Measurements from ENCODE around the gene SETD1A. TPM values are rescaled to one million over a fixed set of nuclear protein-coding genes. Genes with fewer than 3 reads are reported as not detected.

The SETD1A gene
- total RNA-seq, 1 donor from 2014 or later = 23.4 TPM

GRCh38 chr16:30984669-30985400, 27.3 kb downstream of the SETD1A start, which contains the start of gene HSD3B7:
Gene HSD3B7, plus strand, starts transcription at chr16:30985207. Its CDS starts 452 bp downstream, at chr16:30985659.
- Mint-ChIP-seq H3K4me1 (ENCODE audit: unreplicated experiment) (no peaks in the 10 kb centered on the region), H3K4me3 (ENCODE audit: unreplicated experiment) (no peak within 1 kb of the TSS), H3K27me3 (ENCODE audit: unreplicated experiment) (peaks cover 23% of the 10 kb centered on the region), H3K36me3 (ENCODE audit: low read depth, unreplicated experiment) (peaks cover 15% of the 10 kb centered on the region), H3K9me3 (ENCODE audit: unreplicated experiment) (no peaks in the 10 kb centered on the region), H3K27ac (ENCODE audit: unreplicated experiment) (no peak within 1 kb of the TSS)
- TF ChIP-seq CTCF (IDR thresholded peaks at IDR 0.05; ENCODE audit: unreplicated experiment) = peak; percentile 98
- DNase-seq (ENCODE audit: low spot score) = peak; percentile 97

GRCh38 chr16:30985401-30986128, 28.0 kb downstream of the SETD1A start:
- H3K27me3 Mint-ChIP-seq (ENCODE audit: unreplicated experiment) = peaks cover 19% of the 10 kb centered on the region
- no peaks in the 10 kb centered on the region for H3K4me1 Mint-ChIP-seq (ENCODE audit: unreplicated experiment)
- no peak overlapping the region for H3K4me3 Mint-ChIP-seq (ENCODE audit: unreplicated experiment)
- H3K36me3 Mint-ChIP-seq (ENCODE audit: low read depth, unreplicated experiment) = peaks cover 15% of the 10 kb centered on the region
- TF ChIP-seq CTCF (IDR thresholded peaks at IDR 0.05; ENCODE audit: unreplicated experiment) = no peak
- no peak overlapping the region for H3K27ac Mint-ChIP-seq (ENCODE audit: unreplicated experiment)
- H3K9me3 Mint-ChIP-seq (ENCODE audit: unreplicated experiment) = no peaks in the 10 kb centered on the region
- no peak for DNase-seq (ENCODE audit: low spot score)

- Mint-ChIP-seq H3K4me3 (ENCODE audit: unreplicated experiment) (no peak overlapping the region), H3K4me1 (ENCODE audit: unreplicated experiment) (no peaks in the 10 kb centered on the region), H3K9me3 (ENCODE audit: unreplicated experiment) (no peaks in the 10 kb centered on the region), H3K27me3 (ENCODE audit: unreplicated experiment) (peaks cover 16% of the 10 kb centered on the region), H3K27ac (ENCODE audit: unreplicated experiment) (no peak overlapping the region), H3K36me3 (ENCODE audit: low read depth, unreplicated experiment) (peaks cover 9% of the 10 kb centered on the region)
- DNase-seq (ENCODE audit: low spot score) = no peak
- TF ChIP-seq CTCF (IDR thresholded peaks at IDR 0.05; ENCODE audit: unreplicated experiment) = no peak
These were observed 28.8 kb downstream of the SETD1A start for GRCh38 chr16:30986129-30986991.

GRCh38 chr16:30987581-30988190, 30.1 kb downstream of the SETD1A start:
- H3K4me1 Mint-ChIP-seq (ENCODE audit: unreplicated experiment) = no peaks in the 10 kb centered on the region
- peaks cover 2% of the 10 kb centered on the region for H3K36me3 Mint-ChIP-seq (ENCODE audit: low read depth, unreplicated experiment)
- peaks cover 10% of the 10 kb centered on the region for H3K27me3 Mint-ChIP-seq (ENCODE audit: unreplicated experiment)
- no peak overlapping the region for H3K4me3 Mint-ChIP-seq (ENCODE audit: unreplicated experiment)
- DNase-seq (ENCODE audit: low spot score) = no peak
- H3K9me3 Mint-ChIP-seq (ENCODE audit: unreplicated experiment) = no peaks in the 10 kb centered on the region
- H3K27ac Mint-ChIP-seq (ENCODE audit: unreplicated experiment) = no peak overlapping the region
- TF ChIP-seq CTCF (IDR thresholded peaks at IDR 0.05; ENCODE audit: unreplicated experiment) = no peak

Data from endothelial cell (in vitro differentiated cells).